Type B pancreatic cell (in vitro differentiated cells): Measurements from ENCODE around the gene DMBX1. TPM values are rescaled to one million over a fixed set of nuclear protein-coding genes. Genes with fewer than 3 reads are reported as not detected.

Experiments
- DNase-seq: peaks from one replicate; pipeline ENCODE4 v3.0.0; 2021; ENCODE audit warnings: mixed read lengths; ENCODE audit not compliant: unreplicated experiment; ENCODE audit errors: extremely low spot score
- H3K27ac Mint-ChIP-seq: 2 replicates; pipeline ENCODE4 v1.8.0; 2021; ENCODE audit warnings: mild to moderate bottlenecking, mixed read lengths
- H3K27me3 Mint-ChIP-seq: 2 replicates; pipeline ENCODE4 v1.8.0; 2021; ENCODE audit warnings: mixed read lengths
- H3K36me3 Mint-ChIP-seq: 2 replicates; pipeline ENCODE4 v1.8.0; 2021; ENCODE audit warnings: mixed read lengths
- H3K4me1 Mint-ChIP-seq: one replicate; pipeline ENCODE4 v1.8.0; 2021; ENCODE audit warnings: mixed read lengths; ENCODE audit not compliant: unreplicated experiment
- H3K4me3 Mint-ChIP-seq: 2 replicates; pipeline ENCODE4 v1.8.0; 2021; ENCODE audit warnings: mild to moderate bottlenecking, mixed read lengths
- H3K9me3 Mint-ChIP-seq: 2 replicates; pipeline ENCODE4 v1.8.0; 2021; ENCODE audit warnings: mixed read lengths
- CTCF ChIP-seq: fragments of 200-600 bp; sonication (generic); conservative IDR thresholded peaks from 2 replicates; pipeline ENCODE4 v1.5.0; 2021; ENCODE audit warnings: antibody characterized with exemption, mild to moderate bottlenecking
- total RNA-seq: library from RNA; stranded (reverse); gene quantifications from 2 replicates; pipeline ENCODE4 v1.2.1, GENCODE V29; 2021; ENCODE audit warnings: low replicate concordance

The DMBX1 gene
- total RNA-seq, 1 donor from 2014 or later = 0.10 TPM

- H3K27ac Mint-ChIP-seq = no peak overlapping the region
- TF ChIP-seq CTCF = no peak
- H3K4me3 Mint-ChIP-seq = no peak overlapping the region
- DNase-seq = no peak
- no peaks in the 10 kb centered on the region for H3K9me3 Mint-ChIP-seq
- H3K36me3 Mint-ChIP-seq = no peaks in the 10 kb centered on the region
- H3K27me3 Mint-ChIP-seq = peaks cover 91% of the 10 kb centered on the region
- peaks cover 5% of the 10 kb centered on the region for H3K4me1 Mint-ChIP-seq
Measured at GRCh38 chr1:46461809-46462448, 27.7 kb upstream of the DMBX1 start.

GRCh38 chr1:46464013-46464548 is 25.6 kb upstream of the DMBX1 start:
- no peak for TF ChIP-seq CTCF
- no peak for DNase-seq
- no peaks in the 10 kb centered on the region for H3K9me3 Mint-ChIP-seq
- no peak overlapping the region for H3K27ac Mint-ChIP-seq
- no peak overlapping the region for H3K4me3 Mint-ChIP-seq
- peaks cover 5% of the 10 kb centered on the region for H3K4me1 Mint-ChIP-seq
- H3K36me3 Mint-ChIP-seq = no peaks in the 10 kb centered on the region
- H3K27me3 Mint-ChIP-seq = peaks cover 89% of the 10 kb centered on the region

GRCh38 chr1:46464915-46465314 is 24.7 kb upstream of the DMBX1 start:
- H3K9me3 Mint-ChIP-seq = no peaks in the 10 kb centered on the region
- H3K4me3 Mint-ChIP-seq = no peak overlapping the region
- TF ChIP-seq CTCF = no peak
- DNase-seq = no peak
- peaks cover 89% of the 10 kb centered on the region for H3K27me3 Mint-ChIP-seq
- no peaks in the 10 kb centered on the region for H3K36me3 Mint-ChIP-seq
- H3K27ac Mint-ChIP-seq = no peak overlapping the region
- H3K4me1 Mint-ChIP-seq = peaks cover 5% of the 10 kb centered on the region

- DNase-seq = no peak
- TF ChIP-seq CTCF = no peak
- peaks cover 5% of the 10 kb centered on the region for H3K4me1 Mint-ChIP-seq
- H3K36me3 Mint-ChIP-seq = no peaks in the 10 kb centered on the region
- H3K27me3 Mint-ChIP-seq = peaks cover 89% of the 10 kb centered on the region
- no peaks in the 10 kb centered on the region for H3K9me3 Mint-ChIP-seq
- H3K4me3 Mint-ChIP-seq = peak overlapping the region; percentile 83
- H3K27ac Mint-ChIP-seq = no peak overlapping the region
Measured at GRCh38 chr1:46465981-46466476, 23.6 kb upstream of the DMBX1 start.

- no peak for TF ChIP-seq CTCF
- H3K9me3 Mint-ChIP-seq = no peaks in the 10 kb centered on the region
- H3K4me1 Mint-ChIP-seq = peaks cover 5% of the 10 kb centered on the region
- peaks cover 88% of the 10 kb centered on the region for H3K27me3 Mint-ChIP-seq
- H3K27ac Mint-ChIP-seq = peak overlapping the region; percentile 29
- no peak for DNase-seq
- H3K4me3 Mint-ChIP-seq = peak overlapping the region; percentile 82
- H3K36me3 Mint-ChIP-seq = no peaks in the 10 kb centered on the region
Measured at GRCh38 chr1:46466477-46467182, 23.0 kb upstream of the DMBX1 start.
